SK-N-DZ (cell line): ENCODE results near the gene ZNF697. TPM values are rescaled to one million over a fixed set of nuclear protein-coding genes. Genes with fewer than 3 reads are reported as not detected.
"Not testable (repeated sequence)": the region's sequence is repeated elsewhere in the genome, so short reads cannot be mapped to it uniquely, and the experiment has no call there.

Experiments
- DNase-seq: peaks from one replicate; pipeline ENCODE4 v3.0.0-alpha.2; 2015; ENCODE audit warnings: low spot score
- polyA plus RNA-seq, 2 experiments: library from polyadenylated mRNA; depleted of rRNA; stranded (reverse); fragments of >200 nt; gene quantifications; 2 replicates each; pipeline ENCODE4 v1.2.3, GENCODE V29; 2014

The ZNF697 gene
- polyA plus RNA-seq (2014; cell fraction: cytosol; rRNA removed) = 5.4 and 6.7 TPM in 2 replicates
- 5.3 and 5.4 TPM in 2 replicates for polyA plus RNA-seq (2014; cell fraction: nucleus; rRNA removed)

- peak; percentile 93 for DNase-seq
These were observed at the start of gene ZNF697 for GRCh38 chr1:119647734-119648619. Gene ZNF697 (minus strand): TSS chr1:119648266. CDS start chr1:119626100, 22,166 bp downstream.

- DNase-seq = no peak
These were observed 49.5 kb upstream of the ZNF697 start for GRCh38 chr1:119697598-119697997.

- DNase-seq = not testable (repeated sequence)
These were observed 48.8 kb upstream of the ZNF697 start for GRCh38 chr1:119696863-119697262.

- no peak for DNase-seq
These were observed 41.4 kb upstream of the ZNF697 start for GRCh38 chr1:119689511-119689910.

- no peak for DNase-seq
These were observed 40.7 kb upstream of the ZNF697 start for GRCh38 chr1:119688810-119689209.

- no peak for DNase-seq
These were observed 39.5 kb upstream of the ZNF697 start for GRCh38 chr1:119687434-119688079.

GRCh38 chr1:119686661-119687060 lies 38.6 kb upstream of the ZNF697 start:
- no peak for DNase-seq

GRCh38 chr1:119683893-119684292 lies 35.8 kb upstream of the ZNF697 start:
- DNase-seq = no peak

- no peak for DNase-seq
These were observed 34.1 kb upstream of the ZNF697 start for GRCh38 chr1:119682141-119682540.

- DNase-seq = no peak
These were observed 33.5 kb upstream of the ZNF697 start for GRCh38 chr1:119681560-119681959.

GRCh38 chr1:119680723-119681122 lies 32.7 kb upstream of the ZNF697 start:
- DNase-seq = no peak

GRCh38 chr1:119680193-119680592 lies 32.1 kb upstream of the ZNF697 start:
- no peak for DNase-seq

- no peak for DNase-seq
These were observed 31.2 kb upstream of the ZNF697 start for GRCh38 chr1:119679223-119679622.

- DNase-seq = no peak
These were observed 28.6 kb upstream of the ZNF697 start for GRCh38 chr1:119676571-119677206.

- peak; percentile 78 for DNase-seq
These were observed 27.6 kb upstream of the ZNF697 start for GRCh38 chr1:119675349-119676345.

GRCh38 chr1:119674835-119675289 lies 26.8 kb upstream of the ZNF697 start:
- no peak for DNase-seq

GRCh38 chr1:119674111-119674526 lies 26.1 kb upstream of the ZNF697 start:
- no peak for DNase-seq

- no peak for DNase-seq
These were observed 25.3 kb upstream of the ZNF697 start for GRCh38 chr1:119673171-119673940.

GRCh38 chr1:119670898-119671297 lies 22.8 kb upstream of the ZNF697 start:
- no peak for DNase-seq

- no peak for DNase-seq
These were observed 19.1 kb upstream of the ZNF697 start for GRCh38 chr1:119667173-119667572.
